ENCODE measurements around the gene OGDHL.

Gene OGDHL

DNA sequence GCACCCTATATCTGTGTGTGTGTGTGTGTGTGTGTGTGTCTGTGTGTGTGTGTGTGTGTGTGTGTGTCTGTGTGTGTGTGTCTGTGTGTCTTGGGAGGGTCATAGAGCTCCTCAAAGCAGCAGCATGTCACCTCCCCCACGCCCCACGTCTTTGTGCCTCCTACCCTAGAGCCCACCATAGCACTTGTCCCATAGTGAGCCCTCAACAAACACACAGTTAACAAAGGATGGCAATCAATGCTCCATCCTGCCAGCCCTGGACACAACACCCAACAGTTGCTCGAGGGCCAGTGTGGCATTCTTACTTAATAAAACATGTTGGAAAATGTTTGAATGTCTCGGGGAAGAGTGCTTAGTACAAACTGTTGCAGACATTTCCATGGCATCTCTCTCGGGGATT is 52.2 kb downstream of the OGDHL start:
- no peak for DNase-seq
- TF ChIP-seq POLR2A (IDR thresholded peaks at IDR 0.05; ENCODE audit: low read length), result no peak
- TF ChIP-seq GATA1 (IDR thresholded peaks at IDR 0.05; ENCODE audit: low read depth, low read length), result no peak

DNA sequence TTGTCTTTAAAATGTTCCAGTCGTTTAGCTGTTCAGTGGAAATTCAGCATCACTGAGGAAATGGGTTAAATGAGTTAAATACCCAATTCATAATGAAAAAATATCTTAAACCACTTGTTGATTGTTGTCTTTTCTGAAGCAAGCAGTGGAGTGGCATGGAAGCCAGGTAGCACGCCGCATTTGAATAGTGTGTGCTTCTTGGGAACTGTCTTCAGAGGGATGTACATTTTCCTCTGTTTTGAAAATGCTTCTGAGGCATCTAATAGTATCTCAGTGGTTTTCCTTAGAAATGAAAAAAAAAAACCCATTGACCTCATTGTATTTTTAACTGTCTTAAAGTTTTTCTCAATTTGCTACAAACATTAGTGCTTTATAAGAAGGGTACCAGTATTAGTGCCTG is 54.5 kb downstream of the OGDHL start:
- no peak for TF ChIP-seq POLR2A (IDR thresholded peaks at IDR 0.05; ENCODE audit: low read length)
- no peak for TF ChIP-seq GATA1 (IDR thresholded peaks at IDR 0.05; ENCODE audit: low read depth, low read length)

DNA sequence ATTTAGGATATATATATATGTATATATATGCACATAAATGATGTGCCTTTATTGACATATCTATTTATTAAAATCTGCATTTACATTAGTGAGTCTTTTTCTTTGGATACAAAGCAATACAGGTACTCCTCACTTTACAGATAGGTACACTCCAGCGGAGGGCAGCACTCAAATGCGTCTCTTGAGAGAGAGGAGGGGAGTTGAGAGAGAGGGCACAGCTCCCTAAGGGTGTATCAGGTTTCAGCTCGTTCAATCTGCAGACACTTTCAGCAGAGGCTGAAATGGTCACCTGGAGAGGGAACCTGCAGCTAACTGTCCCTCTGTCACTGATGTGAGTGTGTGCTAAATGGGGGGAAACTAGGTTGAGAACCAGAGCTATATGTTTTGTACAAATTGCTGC is 61.1 kb downstream of the OGDHL start:
- no peak for TF ChIP-seq POLR2A (IDR thresholded peaks at IDR 0.05; ENCODE audit: low read length)
- no peak for TF ChIP-seq GATA1 (IDR thresholded peaks at IDR 0.05; ENCODE audit: low read depth, low read length)
- DNase-seq, result no peak

More for the DNA sequence above, 54.5 kb downstream of the OGDHL start:
- DNase-seq, result no peak

DNA sequence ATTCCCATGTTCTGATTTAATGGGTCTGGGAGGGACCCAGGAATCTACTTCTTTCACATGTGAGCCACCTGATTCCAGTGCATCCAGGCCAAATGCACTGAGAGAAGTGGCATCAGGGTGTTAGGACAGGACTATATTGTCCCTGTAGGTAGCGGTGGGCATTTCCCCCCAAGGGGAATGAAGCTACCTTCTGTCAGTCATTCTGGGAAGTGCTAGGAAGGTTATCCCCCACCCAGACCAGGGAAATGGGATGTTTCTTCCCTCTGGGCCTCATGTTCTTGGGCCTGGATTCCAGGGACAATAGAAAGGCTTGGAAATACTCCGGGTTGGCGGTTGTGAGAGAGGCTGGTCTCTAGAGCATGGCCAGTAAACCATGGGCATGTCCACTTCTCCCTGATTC is 61.9 kb downstream of the OGDHL start:
- DNase-seq, result no peak
- TF ChIP-seq GATA1 (IDR thresholded peaks at IDR 0.05; ENCODE audit: low read depth, low read length), result no peak
- TF ChIP-seq POLR2A (IDR thresholded peaks at IDR 0.05; ENCODE audit: low read length), result no peak

DNA sequence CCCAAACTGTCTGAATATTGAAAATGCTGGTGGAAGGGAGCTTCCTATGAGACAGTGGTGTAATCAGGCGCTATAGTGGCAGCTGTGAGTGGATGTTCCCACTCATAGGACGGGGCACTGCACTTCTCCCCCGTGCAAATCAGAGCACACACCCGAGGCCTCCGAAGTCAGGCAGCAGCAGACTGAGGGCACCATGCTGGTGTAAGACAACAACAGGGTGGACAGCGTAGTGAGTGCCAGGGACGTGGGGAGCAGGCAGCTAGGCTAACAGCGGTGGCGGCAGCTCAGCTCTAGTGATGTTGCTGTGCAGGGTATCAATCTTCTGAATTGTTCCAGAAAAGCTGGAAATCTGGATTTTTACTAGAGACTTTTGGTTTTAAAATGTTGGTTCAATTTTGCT is 63.4 kb downstream of the OGDHL start:
- TF ChIP-seq POLR2A (IDR thresholded peaks at IDR 0.05; ENCODE audit: low read length) (no peak), GATA1 (IDR thresholded peaks at IDR 0.05; ENCODE audit: low read depth, low read length) (no peak)
- DNase-seq, result no peak

DNA sequence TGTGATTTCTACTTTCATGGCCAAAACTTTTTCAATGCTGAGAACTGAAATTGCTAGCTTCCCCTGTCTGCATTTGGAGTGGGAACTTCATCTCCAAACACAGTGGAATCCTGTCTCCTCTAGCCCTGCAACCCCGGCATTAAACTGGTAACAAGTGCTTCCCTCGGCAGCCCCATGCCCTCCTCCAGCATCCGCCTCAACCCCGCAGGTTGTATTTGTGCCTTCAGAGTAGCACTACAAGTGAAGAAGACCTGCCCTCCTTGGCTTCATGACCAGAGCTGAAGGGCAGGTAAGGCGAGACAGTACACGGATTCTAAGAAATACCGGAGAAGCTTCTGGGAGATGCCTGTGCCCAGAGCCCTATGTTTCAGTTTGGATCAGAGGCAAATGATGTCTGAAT is 65.8 kb downstream of the OGDHL start:
- no peak for DNase-seq
- TF ChIP-seq POLR2A (IDR thresholded peaks at IDR 0.05; ENCODE audit: low read length) (no peak), GATA1 (IDR thresholded peaks at IDR 0.05; ENCODE audit: low read depth, low read length) (no peak)

DNA sequence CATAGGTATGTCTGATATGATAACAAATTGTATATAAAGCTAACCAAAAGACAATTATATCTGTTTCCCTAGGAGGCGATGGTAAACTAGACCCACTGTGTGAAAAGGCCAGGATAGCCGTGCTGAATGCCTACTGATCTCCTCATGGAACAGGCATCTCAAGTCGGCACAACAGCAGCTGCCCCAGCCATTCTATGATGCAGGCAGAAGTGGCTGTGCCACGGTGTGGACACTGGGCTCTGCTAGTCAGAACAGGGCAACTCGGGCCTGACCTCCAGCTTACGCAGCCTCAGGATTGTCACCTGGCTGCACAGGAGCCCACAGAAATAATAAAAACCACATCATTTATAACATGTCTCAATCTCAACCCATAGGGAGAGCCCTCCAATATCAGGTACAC is 67.7 kb downstream of the OGDHL start:
- TF ChIP-seq POLR2A (IDR thresholded peaks at IDR 0.05; ENCODE audit: low read length) (no peak), GATA1 (IDR thresholded peaks at IDR 0.05; ENCODE audit: low read depth, low read length) (no peak)
- no peak for DNase-seq

DNA sequence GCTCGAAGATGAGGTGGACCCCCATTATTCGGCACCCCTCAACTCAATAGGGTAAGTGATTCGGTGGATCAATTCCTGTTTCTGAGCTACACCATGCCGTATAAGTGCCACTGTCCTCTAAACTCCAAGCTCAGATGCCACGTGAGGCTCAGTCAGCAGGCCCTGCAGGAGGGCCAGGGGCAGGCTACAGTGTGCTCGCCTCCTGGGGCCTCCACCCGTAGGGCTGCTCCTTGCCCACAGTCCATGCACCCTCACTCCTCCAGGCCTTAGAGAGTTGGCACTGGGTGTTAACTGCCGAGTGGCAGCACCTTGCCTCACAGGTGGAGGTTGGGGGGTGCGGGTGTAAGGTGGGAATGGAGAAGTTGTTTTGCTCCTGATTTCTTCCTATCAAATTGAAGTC is 70.5 kb downstream of the OGDHL start:
- TF ChIP-seq POLR2A (IDR thresholded peaks at IDR 0.05; ENCODE audit: low read length), result no peak
- DNase-seq, result no peak

DNA sequence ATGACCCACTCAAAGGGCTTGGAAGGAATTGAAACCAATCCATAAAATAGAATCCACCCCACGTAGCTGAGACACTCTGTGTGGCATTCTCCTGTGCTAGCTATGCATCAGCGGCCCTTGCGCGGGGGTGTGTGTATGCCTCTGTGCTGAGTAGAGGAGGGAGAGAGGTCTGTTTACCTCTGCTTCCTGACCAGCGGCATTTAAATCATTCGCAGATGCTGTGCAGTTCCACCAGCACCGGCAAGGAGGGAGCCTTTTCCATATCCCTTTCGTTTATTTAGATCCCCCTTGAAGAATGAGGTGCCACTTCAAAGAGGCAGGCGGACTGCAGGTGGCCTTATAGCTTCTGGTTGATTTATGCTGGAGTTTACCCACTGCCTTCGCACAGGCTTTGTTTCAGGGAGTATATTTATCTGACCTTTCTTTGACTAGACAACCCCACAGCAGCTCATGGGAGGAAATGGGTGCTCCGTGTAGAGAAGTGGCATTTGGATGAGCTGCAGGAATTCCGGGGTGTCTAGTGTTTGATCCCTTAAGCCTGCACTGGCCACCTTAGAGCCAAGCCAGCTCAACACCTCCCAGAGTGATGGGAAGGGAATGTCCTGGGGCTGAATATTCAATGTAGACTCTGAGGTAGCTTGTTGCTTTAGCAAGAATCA is 71.3 kb downstream of the OGDHL start:
- DNase-seq, result no peak
- TF ChIP-seq GATA1 (IDR thresholded peaks at IDR 0.05; ENCODE audit: low read depth, low read length) (no peak), POLR2A (IDR thresholded peaks at IDR 0.05; ENCODE audit: low read length) (no peak)

DNA sequence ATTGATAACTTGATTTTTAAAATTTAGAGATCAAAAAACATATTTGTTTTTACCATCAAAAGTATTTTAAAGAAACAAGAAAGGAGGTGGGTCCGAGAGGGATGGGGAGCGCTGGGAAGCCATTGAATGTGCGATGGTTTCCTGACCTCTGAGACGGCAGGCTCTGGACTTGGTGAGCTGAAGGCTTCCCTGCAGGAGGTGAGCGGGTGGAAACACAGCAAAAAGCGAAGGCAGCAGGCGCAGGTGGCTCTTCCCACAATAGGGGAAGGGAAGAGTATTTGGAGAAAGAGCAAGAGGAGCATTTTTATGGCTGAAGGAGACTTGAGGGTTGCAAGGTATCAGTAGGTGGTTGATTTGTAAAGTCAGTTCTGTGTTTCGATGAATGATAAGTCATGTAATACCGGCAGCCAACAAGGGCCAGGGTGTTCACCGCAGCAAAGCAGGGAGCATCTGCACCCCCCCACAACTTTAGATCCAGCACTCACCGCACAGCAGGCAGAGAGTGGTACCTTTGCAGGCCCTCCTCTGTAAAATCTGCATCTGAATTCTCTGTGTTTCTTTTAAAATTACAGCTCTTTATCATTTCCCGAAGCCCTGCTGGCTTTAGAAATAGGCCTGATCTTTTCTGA is 72.1 kb downstream of the OGDHL start:
- DNase-seq, result no peak
- TF ChIP-seq POLR2A (IDR thresholded peaks at IDR 0.05; ENCODE audit: low read length) (no peak), GATA1 (IDR thresholded peaks at IDR 0.05; ENCODE audit: low read depth, low read length) (no peak)

DNA sequence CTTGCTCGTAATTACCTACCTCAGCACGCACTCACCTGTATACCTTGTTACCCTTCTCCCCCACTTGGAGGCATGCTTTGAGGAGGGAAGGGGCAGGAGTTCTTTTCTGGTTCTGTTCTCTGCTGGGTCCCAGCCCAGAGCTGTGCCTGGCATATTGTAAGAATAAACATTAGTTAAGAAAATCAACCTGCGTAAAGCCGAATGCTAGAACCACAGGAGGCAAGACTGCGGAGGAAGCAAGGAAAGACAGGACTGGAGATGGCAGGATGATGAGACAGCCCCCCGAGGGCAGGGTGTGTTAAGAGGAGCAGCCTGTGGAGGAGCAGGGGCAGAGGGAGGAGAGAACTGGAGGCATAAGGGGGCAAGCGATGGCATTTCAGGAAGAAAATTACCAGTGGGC is 73.2 kb downstream of the OGDHL start:
- DNase-seq, result no peak

DNA sequence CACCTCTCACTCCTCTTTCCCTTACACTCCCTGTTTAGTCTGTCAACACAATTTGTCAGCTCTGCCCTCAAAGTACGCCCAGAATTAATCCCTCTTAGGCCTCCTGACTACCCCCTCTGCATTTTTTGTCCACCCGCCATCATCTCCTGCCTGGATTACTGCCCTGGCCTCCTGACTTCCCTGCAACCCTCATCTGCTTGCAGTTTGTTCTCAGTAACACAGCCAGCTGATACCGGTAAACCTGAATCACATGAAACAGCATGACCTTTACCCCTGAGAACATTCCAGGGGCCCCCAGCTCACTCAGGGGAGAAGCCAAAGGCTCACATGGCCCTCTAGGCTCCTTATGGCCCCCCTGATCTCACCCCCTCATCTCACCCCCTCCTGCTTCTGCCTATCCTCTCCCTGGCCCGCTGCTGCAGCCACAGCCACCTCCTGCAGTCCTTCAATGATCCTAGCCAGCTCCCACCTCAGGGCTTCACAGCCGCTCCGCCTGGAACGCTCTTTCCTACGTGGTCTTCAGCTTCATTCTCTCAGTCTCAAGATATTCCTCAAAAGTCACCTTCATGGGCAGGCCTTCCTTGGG is 73.8 kb downstream of the OGDHL start:
- TF ChIP-seq GATA1 (IDR thresholded peaks at IDR 0.05; ENCODE audit: low read depth, low read length), result no peak
- no peak for TF ChIP-seq POLR2A (IDR thresholded peaks at IDR 0.05; ENCODE audit: low read length)
- DNase-seq, result no peak

More for the DNA sequence above, 73.2 kb downstream of the OGDHL start:
- no peak for TF ChIP-seq GATA1 (IDR thresholded peaks at IDR 0.05; ENCODE audit: low read depth, low read length)
- TF ChIP-seq POLR2A (IDR thresholded peaks at IDR 0.05; ENCODE audit: low read length), result no peak

DNA sequence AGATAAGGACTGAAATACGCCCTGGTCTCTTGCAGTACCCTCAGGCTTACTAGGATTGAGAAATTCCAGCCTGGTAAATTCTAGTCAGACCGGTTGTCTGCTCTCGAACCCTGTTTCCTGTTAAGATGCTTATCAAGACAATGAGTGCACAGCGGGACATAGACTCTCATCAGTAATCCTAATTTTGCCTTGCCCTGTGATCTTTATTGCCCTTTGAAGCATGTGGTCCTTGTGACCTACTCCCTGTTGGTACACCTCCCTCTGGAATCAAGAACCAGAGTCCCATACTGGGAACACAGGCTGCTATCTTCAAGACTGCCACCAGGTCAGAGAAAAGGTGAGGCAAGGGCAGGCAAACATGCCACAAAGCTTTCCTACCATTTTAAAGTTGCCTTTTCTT is 75.5 kb downstream of the OGDHL start:
- TF ChIP-seq GATA1 (IDR thresholded peaks at IDR 0.05; ENCODE audit: low read depth, low read length) (no peak), POLR2A (IDR thresholded peaks at IDR 0.05; ENCODE audit: low read length) (no peak)
- DNase-seq, result no peak
